NOMO-1 treated with DMSO at 0.1 percent for 48 hours (cell line): ENCODE measurements around the gene SLC17A5.
"Not testable (repeated sequence)": the region's sequence is repeated elsewhere in the genome, so short reads cannot be mapped to it uniquely, and the experiment has no call there.

Source experiments
- DNase-seq: peaks from one replicate; lab custom pipeline; 2025; ENCODE audit not compliant: unreplicated experiment; lab: John Stamatoyannopoulos, UW

Gene SLC17A5

DNA sequence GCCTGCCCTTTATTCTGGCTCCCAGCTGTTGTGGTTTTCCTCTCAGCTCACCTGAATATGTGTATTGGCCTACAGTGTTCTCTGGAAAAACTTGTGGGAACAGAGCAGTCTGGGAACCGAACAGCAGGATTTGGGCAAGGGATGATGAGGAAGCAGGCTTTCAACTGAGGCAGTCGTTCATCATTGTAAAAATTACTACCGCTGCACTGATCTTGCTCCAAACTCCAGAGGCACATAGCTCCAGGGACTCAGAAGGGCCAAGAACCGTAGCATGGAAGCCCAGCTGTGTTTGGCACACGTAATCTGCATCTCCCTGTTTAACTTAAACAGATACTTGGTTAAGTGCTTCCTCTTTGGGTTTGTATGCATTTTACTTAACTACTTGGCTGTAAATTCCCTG is 84.7 kb downstream of the SLC17A5 start:
- DNase-seq = peak; percentile 10

DNA sequence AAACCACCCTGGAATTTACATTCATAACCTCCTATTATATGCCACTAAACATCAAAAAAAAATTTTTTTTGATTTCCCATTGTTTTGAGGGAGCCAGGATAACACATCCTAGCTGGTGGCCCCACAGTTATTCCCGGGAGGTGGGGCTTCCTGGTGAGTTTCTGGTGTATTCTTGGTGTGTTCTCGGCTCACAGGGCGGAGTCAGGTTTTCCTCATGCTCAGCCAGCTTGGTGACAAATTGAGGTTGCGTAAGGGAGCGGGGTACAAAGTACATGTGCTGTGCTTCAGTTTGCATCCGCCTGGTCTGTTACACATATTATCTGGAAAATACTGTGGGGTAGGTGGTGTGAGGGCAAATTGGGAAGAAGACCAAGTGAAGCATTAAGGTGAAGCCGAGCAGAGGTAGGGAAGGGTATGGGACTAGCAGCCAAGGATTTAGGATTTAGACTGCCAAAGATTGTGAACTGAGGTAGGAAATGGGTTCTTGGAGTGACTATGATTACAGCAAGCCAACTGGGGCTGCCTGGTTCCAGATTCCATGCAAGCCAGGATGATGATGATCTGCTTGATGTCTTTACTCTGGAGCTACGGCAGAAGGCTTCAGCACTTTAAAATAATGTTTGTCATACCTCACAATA is 86.7 kb downstream of the SLC17A5 start:
- DNase-seq = peak; percentile 90

DNA sequence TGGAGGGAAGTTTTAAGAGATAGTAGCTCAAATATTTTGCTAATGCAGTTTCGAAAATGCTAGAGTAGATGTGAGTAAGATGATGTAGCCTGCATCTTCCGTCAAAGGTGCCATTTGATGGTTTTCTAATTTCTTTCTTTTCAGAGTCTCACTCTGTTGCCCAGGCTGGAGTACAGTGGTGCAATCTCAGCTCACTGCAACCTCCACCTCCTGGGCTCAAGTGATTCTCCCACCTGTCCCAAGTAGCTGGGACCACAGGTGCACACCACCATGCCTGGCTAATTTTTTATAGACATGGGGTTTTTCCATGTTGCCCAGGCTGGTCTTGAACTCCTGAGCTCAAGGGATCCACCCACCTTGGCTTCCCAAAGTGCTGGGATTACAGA is 87.3 kb downstream of the SLC17A5 start:
- DNase-seq = not testable (repeated sequence)

DNA sequence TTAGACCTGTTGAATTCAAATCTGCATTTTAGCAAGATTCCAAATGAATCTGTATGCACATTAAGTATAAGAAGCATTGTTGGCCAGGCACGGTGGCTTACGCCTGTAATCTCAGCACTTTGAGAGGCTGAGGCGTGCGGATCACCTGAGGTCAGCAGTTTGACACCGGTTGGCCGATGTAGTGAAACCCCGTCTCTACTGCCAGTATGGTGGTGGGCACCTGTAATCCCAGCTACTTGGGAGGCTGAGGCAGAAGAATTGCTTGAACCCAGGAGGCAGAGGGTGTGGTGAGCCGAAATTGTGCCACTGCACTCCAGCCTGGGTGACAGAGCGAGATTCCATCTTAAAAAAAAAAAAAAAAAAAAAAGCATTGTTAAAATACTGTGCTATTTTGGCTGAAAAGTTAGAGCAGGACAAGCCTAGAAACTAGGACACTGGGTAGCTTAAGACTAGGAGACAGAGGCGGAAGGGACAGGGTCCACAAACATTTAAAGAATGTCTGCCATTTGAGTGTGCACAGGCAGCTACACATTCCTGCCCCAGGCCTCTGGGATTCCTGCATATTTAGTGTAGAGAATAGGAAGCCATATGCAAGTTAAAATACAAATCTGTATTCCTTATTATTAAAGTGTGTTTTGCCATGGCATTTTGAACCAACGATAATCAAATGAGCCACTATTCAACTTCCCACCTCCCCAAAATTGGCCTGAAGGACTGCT is 87.9 kb downstream of the SLC17A5 start:
- no peak for DNase-seq

DNA sequence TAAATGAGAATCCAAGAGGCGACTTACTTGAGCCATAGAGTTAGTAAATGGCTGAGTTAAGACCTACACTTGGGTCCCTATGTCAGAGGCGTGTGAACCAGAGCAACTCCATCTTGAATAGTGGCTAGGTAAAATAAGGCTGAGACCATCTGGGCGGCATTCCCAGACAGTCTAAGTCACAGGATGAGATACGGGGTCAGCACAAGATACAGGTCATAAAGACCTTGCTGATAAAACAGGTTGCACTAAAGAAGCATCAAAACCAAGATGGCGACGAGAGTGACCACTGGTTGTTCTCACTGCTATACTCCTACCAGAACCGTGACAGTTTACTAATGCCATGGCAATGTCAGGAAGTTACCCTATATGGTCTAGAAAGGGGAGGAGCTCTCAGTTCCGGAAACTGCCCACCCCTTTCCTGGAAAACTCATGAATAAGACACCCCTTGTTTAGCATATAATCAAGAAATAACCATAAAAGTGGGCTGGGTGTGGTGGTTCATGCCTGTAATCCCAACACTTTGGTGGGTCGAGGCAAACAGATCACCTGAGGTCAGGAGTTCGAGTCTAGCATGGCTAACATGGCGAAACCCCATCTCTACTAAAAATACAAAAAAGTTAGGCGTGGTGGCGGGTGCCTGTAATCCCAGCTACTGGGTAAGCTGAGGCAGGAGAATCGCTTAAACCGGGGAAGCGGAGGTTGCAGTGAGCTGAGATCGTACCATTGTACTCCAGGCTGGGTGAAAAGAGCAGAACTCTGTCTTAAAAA is 89.0 kb downstream of the SLC17A5 start:
- DNase-seq = no peak

DNA sequence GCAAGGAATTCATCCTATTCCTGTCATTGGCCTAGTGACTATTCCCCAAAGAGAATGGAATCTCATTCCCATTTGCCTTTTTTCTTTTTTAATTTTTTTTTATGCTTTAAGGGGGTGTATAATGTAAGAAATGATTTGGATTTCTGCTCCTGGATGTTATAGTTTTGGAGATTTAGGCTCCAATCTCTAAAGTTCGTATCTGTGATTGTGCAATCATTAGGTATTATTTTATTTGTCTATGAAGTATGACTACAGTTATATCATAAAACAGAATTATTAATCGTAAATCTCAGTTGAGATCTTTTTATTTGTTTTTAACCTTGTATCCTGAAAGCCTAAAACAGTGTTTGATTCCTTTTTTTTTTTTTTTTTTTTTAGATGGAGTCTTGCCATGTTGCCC is 91.2 kb downstream of the SLC17A5 start:
- DNase-seq = no peak

DNA sequence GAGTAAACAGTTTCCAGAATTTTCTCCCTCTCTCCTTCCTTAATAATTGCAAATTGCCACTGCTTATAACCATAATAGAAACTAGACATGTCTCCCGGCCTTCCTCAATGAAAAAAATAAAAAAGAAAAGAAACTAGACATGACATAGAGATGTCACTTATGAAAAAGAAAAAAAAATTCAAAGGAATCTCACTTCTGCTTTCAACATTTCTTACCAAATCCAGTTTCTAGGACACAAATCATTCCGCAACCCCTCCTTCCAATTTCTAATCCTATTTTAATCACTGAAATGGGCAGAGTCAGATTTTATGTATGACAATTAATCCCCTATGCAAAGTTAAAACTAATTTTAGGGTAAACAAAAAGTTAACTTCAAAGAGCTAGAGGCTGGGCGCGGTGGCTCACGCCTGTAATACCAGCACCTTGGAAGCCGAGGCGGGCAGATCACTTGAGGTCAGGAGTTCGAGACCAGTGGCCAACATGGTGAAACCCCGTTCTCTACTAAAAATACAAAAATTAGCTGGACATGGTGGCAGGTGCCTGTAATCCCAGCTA is 92.9 kb downstream of the SLC17A5 start:
- DNase-seq = peak; percentile 62

DNA sequence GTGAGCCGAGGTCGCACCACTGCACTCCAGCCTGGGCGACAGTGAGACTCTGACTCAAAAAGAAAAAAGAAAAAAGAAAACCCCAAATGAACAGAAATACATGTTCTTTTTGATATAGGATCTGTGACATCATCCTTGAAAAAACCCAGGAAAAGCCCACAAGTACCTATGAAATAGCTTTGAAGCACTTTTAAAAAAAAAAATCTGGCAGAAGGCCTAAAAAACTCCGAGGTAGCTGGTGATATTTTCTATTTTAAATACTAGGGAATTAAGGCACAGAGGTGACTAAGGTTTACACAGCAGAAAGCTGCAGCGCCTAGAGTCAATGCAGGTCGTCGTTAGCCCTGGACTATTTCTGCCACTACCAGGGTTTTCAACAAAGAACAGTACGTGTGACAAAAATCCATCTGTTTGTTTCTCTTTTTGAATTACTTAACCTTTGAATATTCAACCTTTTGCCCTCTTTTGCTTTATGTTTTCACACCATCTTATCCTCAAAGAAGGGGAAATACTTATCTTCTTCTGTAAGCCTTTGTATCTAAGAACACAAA is 93.5 kb downstream of the SLC17A5 start:
- no peak for DNase-seq

DNA sequence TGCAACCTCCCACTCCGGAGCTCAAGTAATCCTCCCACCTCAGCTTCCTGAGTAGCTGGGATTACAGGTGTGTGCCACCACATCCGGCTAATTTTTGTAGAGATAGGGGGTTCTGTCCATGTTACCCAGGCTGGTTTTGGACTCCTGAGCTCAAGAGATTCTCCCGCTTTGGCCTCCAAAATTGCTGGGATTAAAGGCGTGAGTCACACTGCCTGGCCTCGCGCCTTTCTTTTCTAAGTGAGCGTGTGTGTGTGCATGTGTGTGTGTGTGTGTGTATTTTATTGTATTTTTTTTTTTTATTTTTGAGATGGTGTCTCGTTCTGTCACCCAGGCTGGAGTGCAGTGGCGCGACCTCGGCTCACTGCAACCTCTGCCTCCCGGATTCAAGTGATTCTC is 94.4 kb downstream of the SLC17A5 start:
- not testable (repeated sequence) for DNase-seq

DNA sequence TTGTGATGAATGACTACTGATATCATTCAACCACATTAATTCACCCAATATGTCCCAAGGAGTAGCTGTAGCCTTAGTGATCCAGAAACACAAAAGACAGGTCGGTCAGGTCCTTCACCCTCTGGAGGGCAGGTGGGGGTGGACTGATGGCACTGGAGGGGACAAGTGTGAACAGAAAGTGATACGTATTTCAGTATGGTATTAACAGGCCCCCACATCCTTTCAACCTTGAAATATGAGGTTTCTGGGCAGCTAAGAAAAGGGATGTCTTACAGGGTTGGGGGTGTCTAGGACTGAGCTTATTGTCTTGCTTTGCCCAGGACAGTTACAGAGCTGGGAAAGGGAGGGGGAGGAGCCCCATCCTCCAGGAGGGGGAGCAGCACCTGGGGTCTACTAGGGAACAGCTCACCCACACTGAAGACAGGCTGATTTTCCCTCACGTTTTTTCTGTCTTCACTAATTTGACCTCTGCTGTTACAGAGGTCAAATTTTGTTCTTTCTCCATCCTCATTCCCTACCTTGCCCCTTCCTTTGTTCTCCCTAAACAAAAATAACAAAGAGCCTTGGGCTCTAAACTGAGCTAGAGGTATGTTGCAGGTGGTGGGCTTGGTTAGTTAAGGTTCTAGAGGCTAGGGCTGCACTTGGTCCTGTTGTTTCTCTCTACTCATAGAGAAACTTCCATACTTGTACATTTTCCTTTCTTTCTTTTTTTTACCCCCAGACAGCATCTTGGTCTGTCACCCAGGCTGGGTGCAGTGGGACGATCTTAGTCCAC is 95.0 kb downstream of the SLC17A5 start:
- DNase-seq = no peak

DNA sequence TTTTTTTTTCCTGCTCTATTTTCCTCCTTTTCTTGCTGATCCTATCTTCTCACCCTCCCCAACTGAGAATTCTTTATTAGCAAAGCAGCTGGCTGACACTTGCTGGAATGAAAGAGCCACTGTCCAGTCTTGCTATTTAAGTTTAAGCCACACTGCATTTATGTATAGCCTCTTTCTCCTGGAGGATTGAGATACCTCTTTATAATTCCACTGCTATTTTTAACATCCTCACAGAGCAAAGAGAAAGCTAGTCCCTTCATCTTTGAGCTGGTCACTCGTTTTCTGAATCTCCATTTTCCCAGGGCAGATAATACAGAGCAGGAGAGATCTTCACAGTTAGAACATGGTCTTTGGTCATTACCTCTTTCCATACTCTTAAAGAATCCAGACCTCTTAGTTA is 97.0 kb downstream of the SLC17A5 start:
- DNase-seq = no peak

DNA sequence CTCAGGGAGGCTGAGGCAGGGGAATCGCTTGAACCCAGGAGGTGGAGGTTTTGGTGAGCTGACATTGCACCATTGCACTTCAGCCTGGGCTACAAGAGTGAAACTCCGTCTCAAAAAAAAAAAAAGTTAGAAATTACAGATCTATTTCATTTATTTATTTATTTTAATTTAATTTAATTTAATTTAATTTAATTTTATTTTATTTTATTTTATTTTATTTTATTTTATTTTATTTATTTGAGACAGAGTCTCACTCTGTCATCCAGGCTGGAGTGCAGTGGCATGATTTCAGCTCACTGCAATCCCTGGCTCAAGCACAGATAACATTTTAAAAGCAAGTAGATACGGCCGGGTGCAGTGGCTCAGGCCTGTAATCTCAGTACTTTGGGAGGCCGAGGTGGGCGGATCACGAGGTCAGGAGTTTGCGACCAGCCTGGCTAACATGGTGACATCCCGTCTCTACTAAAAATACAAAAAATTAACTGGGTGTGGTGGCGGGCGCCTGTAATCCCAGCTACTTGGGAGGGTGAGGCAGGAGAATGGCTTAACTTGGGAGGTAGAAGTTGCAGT is 98.3 kb downstream of the SLC17A5 start:
- not testable (repeated sequence) for DNase-seq

DNA sequence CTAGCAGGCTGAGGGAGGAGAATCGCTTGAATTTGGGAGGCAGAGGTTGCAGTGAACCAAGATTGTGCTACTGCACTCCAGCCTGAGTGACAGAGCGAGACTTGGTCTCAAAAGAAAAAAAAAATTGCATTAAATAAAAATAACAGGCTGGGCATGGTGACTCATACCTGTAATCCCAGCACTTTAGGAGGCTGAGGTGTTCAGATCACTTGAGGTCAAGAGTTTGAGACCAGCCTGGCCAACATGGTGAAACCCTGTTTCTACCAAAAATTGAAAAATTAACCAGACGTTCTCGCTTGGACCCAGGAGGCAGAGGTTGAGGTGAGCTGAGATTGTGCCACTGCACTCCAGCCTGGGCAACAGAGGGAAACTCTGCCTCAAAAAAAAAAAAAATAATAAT is 102.7 kb downstream of the SLC17A5 start:
- DNase-seq = not testable (repeated sequence)

DNA sequence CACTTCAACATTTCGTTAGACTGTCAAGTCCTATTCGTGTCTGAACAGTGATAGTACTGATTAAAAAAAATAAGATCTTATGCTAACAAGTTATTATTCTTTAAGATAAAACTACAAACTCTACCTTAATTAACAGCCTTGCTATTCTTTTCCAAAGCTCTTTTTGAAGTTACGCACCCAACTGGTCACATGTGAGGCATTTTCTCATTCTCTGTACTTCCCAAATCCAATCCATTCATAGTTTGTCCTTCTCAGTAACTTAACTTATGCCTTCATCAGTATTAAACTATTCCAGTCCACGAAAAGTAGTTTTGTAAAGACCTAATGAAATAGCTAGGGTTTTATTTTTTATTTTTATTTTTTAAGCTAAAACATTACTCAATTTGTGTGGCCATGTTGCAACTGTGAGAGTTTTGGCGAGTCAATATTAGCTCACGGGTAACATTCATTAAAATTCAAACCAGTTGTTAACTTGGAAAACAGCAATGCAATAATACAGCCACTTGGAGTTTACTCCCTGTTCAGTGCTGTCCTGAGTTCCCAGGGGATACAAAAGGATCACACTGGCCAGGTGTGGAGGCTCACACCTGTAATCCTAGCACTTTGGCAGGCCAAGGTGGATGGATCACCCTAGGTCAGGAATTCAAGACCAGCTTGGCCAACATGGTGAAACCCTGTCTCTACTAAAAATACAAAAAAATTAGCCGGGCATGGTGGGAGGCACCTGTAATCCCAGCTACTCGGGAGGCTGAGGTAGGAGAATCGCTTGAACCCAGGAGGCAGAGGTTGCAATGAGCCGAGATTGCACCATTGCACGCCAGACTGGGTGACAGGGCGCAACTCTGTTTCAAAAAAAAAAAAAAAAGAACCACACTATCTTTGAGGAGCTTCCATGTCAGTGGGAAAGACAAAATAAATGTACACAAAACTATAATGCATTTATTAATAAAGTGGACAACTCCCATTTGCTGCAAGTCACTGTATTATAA is 105.0 kb downstream of the SLC17A5 start:
- DNase-seq = no peak

DNA sequence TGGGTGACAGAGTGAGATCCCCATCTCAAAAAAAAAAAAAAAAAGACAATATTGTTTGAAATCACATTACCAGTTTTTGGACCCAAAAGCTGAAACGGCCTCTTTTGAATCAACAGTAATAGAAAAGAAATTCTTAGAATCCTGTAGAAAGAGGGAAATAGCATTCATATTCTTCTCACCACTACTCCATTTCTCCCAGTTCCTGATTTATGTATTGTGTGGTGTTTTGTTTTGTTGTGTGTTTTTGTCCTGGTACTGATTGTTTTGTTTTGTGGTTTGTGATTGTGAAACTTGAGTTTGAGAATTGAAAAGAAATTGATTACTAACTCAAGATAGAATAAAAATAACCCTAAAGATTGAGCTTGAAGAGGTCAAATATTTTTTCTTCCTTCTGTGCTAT is 106.8 kb downstream of the SLC17A5 start:
- DNase-seq = no peak
